WTC11 (cell line): ENCODE results near the gene C12orf56.

Experiments
- TP53 ChIP-seq: sonication (generic); formaldehyde crosslinking; IDR thresholded peaks from 2 replicates; pipeline ENCODE4 v1.8.1; 2023; ENCODE audit warnings: mild to moderate bottlenecking, missing genetic modification reagents
- TF ChIP-seq, protein P1 (sequence below): sonication (generic); formaldehyde crosslinking; IDR thresholded peaks from 2 replicates; pipeline ENCODE4 v1.8.1; 2023; ENCODE audit warnings: mild to moderate bottlenecking, moderate library complexity, missing genetic modification reagents

DNA sequence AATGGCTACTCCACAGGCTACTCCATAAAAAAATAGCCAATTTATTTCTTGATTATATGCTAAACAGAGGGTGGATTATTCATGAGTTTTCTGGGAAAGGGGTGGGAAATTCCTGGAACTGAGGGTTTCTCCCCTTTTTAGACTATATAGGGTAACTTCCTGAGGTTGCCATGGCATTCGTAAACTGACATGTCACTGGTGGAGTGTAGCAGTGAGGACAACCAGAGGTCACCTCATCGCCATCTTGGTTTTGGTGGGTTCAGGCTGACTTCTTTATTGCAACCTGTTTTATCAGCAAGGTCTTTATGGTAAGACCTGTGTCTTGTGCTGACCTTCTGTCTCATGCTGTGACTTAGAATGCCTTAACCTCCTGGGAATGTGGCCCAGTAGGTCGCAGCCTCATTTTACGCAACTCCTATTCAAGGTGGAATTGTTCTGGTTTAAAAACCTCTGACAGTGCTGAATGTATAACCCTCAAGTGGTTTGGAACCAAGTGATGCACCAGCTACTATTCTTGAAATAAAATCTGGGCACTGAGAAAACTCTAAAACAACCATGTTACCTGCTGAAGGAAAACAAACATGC lies 27.7 kb downstream of the C12orf56 start:
- TF ChIP-seq, protein P1, sequence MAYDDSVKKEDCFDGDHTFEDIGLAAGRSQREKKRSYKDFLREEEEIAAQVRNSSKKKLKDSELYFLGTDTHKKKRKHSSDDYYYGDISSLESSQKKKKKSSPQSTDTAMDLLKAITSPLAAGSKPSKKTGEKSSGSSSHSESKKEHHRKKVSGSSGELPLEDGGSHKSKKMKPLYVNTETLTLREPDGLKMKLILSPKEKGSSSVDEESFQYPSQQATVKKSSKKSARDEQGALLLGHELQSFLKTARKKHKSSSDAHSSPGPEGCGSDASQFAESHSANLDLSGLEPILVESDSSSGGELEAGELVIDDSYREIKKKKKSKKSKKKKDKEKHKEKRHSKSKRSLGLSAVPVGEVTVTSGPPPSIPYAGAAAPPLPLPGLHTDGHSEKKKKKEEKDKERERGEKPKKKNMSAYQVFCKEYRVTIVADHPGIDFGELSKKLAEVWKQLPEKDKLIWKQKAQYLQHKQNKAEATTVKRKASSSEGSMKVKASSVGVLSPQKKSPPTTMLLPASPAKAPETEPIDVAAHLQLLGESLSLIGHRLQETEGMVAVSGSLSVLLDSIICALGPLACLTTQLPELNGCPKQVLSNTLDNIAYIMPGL (CRISPR knock-in tag) = no peak
- no peak for TF ChIP-seq TP53
